HEK293 (cell line): Measurements from ENCODE around the gene PROCA1.
A peak's percentile ranks its signal among the peaks of the same experiment; 100 is the strongest.

Experiments used
- CTCF ChIA-PET: fragments of 350-600 bp; formaldehyde crosslinking; extraction: SDS; loops from one replicate; lab custom pipeline; 2021; ENCODE audit warnings: antibody characterized with exemption; lab: Yijun Ruan, JAX
- POLR2A ChIA-PET: fragments of 300-600 bp; formaldehyde crosslinking; extraction: SDS; loops from one replicate; lab custom pipeline; 2020; ENCODE audit warnings: antibody characterized with exemption, inconsistent platforms; lab: Yijun Ruan, JAX
- H3K27ac ChIP-seq: fragments of 200-500 bp; sonication (Bioruptor generic); 2 replicates; pipeline ENCODE4 v1.5.1; 2014; ENCODE audit warnings: low read depth, low read length, control low read depth, inconsistent platforms; ENCODE audit errors: extremely low read depth
- H3K36me3 ChIP-seq, 2 experiments: fragments of 200-500 bp in 1 of 2; sonication (Bioruptor generic) in 1 of 2; 1 replicate in 1 of 2; 2 replicates in 1 of 2; pipeline ENCODE4 v1.5.1; 2014 to 2017; ENCODE audit warnings: inconsistent platforms in 2 of 2, low read length in 2 of 2; ENCODE audit not compliant: control insufficient read depth in 2 of 2, insufficient read depth in 1 of 2
- H3K4me1 ChIP-seq: fragments of 200-500 bp; sonication (Bioruptor generic); 2 replicates; pipeline ENCODE4 v1.5.1; 2014; ENCODE audit warnings: mild to moderate bottlenecking, low read length, inconsistent platforms; ENCODE audit not compliant: control insufficient read depth, insufficient read depth
- H3K4me3 ChIP-seq: 2 replicates; pipeline ENCODE4 v1.5.1; 2011; ENCODE audit warnings: low read depth, mild to moderate bottlenecking, control low read depth, low read length, moderate library complexity
- H3K9me3 ChIP-seq: fragments of 200-500 bp; sonication (Bioruptor generic); 2 replicates; pipeline ENCODE4 v1.5.1; 2014; ENCODE audit warnings: low read depth, low read length, inconsistent platforms; ENCODE audit not compliant: control insufficient read depth, insufficient read depth
- GLIS2 ChIP-seq: fragments of 450-650 bp; formaldehyde crosslinking; IDR thresholded peaks from 2 replicates; pipeline ENCODE4 v1.5.1; 2016; ENCODE audit warnings: missing biosample characterization, missing genetic modification characterization
- KLF8 ChIP-seq: fragments of 450-650 bp; formaldehyde crosslinking; IDR thresholded peaks from 2 replicates; pipeline ENCODE4 v1.5.1; 2016; ENCODE audit warnings: missing biosample characterization, missing genetic modification characterization
- ZBTB1 ChIP-seq: fragments of 450-650 bp; formaldehyde crosslinking; IDR thresholded peaks from 2 replicates; pipeline ENCODE4 v1.5.1; 2016; ENCODE audit warnings: missing biosample characterization, missing genetic modification characterization
- ZFHX2 ChIP-seq: fragments of 450-650 bp; formaldehyde crosslinking; conservative IDR thresholded peaks from 2 replicates; pipeline ENCODE4 v1.5.1; 2016; ENCODE audit warnings: missing biosample characterization, missing genetic modification characterization
- ZFP69B ChIP-seq: fragments of 450-650 bp; formaldehyde crosslinking; IDR thresholded peaks from 2 replicates; pipeline ENCODE4 v1.5.1; 2016; ENCODE audit warnings: missing biosample characterization, missing genetic modification characterization
- ZNF341 ChIP-seq: fragments of 450-650 bp; formaldehyde crosslinking; IDR thresholded peaks from 2 replicates; pipeline ENCODE4; 2016; ENCODE audit warnings: low read depth, missing biosample characterization, missing genetic modification characterization
- ZNF366 ChIP-seq: fragments of 450-650 bp; formaldehyde crosslinking; conservative IDR thresholded peaks from 2 replicates; pipeline ENCODE4 v1.5.1; 2016; ENCODE audit warnings: missing biosample characterization, missing genetic modification characterization
- ZNF37A ChIP-seq: fragments of 450-650 bp; IDR thresholded peaks from 2 replicates; pipeline ENCODE4 v1.5.1; 2018; ENCODE audit warnings: missing biosample characterization, missing genetic modification characterization
- ZNF660 ChIP-seq: fragments of 450-650 bp; IDR thresholded peaks from 2 replicates; pipeline ENCODE4 v1.5.1; 2018; ENCODE audit warnings: missing biosample characterization, mild to moderate bottlenecking, missing genetic modification characterization
- ZNF747 ChIP-seq: fragments of 450-650 bp; formaldehyde crosslinking; IDR thresholded peaks from 2 replicates; pipeline ENCODE4 v1.5.1; 2016; ENCODE audit warnings: missing biosample characterization, missing genetic modification characterization
- TF ChIP-seq, protein P1 (sequence below): fragments of 450-650 bp; formaldehyde crosslinking; conservative IDR thresholded peaks from 2 replicates; pipeline ENCODE4 v1.5.1; 2016; ENCODE audit warnings: low read depth, missing biosample characterization, missing genetic modification characterization
- TF ChIP-seq, protein P2 (sequence below): fragments of 450-650 bp; formaldehyde crosslinking; optimal IDR thresholded peaks from 2 replicates; pipeline ENCODE3; 2016; ENCODE audit warnings: missing biosample characterization, mild to moderate bottlenecking, missing genetic modification characterization
- TF ChIP-seq, protein P3 (sequence below): fragments of 450-650 bp; formaldehyde crosslinking; IDR thresholded peaks from 2 replicates; pipeline ENCODE4 v1.5.1; 2017; ENCODE audit warnings: missing biosample characterization, missing genetic modification characterization
- TF ChIP-seq, protein P4 (sequence below): fragments of 450-650 bp; formaldehyde crosslinking; IDR thresholded peaks from 2 replicates; pipeline ENCODE4 v1.5.1; 2016; ENCODE audit warnings: missing biosample characterization, missing genetic modification characterization, borderline replicate concordance
- TF ChIP-seq, protein P5 (sequence below): fragments of 450-650 bp; formaldehyde crosslinking; conservative IDR thresholded peaks from 2 replicates; pipeline ENCODE4 v1.5.1; 2016; ENCODE audit warnings: low read depth, missing biosample characterization, missing genetic modification characterization

Gene PROCA1

DNA sequence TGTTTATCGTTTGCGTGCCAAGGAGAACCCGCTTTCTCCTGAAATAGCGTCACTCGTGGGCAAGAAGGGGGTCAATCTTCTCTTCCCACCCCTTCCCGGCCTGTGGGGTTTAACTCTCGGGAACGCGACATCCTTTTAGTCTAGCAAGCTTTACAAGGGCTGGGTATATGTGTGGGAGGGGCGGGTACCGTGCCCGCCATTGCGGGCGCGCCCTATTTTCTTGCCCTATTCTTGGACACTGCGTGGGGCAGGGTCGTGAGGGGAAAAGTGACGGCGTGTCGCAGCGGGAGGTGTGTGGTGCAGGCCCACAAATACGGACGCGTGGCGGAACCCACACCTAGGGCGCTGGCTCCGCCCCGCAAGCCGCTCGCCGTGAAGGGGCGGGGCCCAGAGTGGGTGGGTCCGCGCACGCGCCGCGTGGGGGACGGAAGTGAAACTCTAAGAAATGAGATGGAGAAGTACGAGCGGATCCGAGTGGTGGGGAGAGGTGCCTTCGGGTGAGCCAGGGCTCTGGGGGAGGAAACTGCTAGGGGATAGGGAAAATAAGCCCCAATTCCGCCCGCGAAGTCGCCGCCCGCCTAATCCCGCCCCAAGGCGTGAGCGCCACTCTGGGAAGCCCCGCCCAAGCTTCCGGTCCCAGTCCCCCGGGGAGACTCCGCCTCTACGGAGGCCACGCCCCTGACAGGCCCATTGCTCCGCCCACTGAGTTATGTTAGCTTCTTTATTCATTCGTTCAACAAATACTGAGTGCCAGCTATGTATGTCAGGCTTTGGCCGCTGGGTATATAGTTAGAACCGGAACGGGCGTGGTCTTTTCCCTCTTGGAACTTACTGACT lies 16.9 kb upstream of the PROCA1 start, which contains the start of gene NEK8 (continued):
- TF ChIP-seq, protein P1, sequence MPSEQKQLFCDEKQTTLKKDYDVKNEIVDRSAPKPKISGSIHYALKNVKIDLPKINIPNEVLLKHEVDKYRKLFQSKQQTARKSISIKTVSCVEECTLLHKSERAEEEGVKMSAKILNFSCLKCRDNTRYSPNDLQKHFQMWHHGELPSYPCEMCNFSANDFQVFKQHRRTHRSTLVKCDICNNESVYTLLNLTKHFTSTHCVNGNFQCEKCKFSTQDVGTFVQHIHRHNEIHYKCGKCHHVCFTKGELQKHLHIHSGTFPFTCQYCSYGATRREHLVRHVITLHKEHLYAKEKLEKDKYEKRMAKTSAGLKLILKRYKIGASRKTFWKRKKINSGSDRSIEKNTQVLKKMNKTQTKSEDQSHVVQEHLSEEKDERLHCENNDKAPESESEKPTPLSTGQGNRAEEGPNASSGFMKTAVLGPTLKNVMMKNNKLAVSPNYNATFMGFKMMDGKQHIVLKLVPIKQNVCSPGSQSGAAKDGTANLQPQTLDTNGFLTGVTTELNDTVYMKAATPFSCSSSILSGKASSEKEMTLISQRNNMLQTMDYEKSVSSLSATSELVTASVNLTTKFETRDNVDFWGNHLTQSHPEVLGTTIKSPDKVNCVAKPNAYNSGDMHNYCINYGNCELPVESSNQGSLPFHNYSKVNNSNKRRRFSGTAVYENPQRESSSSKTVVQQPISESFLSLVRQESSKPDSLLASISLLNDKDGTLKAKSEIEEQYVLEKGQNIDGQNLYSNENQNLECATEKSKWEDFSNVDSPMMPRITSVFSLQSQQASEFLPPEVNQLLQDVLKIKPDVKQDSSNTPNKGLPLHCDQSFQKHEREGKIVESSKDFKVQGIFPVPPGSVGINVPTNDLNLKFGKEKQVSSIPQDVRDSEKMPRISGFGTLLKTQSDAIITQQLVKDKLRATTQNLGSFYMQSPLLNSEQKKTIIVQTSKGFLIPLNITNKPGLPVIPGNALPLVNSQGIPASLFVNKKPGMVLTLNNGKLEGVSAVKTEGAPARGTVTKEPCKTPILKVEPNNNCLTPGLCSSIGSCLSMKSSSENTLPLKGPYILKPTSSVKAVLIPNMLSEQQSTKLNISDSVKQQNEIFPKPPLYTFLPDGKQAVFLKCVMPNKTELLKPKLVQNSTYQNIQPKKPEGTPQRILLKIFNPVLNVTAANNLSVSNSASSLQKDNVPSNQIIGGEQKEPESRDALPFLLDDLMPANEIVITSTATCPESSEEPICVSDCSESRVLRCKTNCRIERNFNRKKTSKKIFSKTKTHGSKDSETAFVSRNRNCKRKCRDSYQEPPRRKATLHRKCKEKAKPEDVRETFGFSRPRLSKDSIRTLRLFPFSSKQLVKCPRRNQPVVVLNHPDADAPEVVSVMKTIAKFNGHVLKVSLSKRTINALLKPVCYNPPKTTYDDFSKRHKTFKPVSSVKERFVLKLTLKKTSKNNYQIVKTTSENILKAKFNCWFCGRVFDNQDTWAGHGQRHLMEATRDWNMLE (tag by site-specific recombination): no peak

DNA sequence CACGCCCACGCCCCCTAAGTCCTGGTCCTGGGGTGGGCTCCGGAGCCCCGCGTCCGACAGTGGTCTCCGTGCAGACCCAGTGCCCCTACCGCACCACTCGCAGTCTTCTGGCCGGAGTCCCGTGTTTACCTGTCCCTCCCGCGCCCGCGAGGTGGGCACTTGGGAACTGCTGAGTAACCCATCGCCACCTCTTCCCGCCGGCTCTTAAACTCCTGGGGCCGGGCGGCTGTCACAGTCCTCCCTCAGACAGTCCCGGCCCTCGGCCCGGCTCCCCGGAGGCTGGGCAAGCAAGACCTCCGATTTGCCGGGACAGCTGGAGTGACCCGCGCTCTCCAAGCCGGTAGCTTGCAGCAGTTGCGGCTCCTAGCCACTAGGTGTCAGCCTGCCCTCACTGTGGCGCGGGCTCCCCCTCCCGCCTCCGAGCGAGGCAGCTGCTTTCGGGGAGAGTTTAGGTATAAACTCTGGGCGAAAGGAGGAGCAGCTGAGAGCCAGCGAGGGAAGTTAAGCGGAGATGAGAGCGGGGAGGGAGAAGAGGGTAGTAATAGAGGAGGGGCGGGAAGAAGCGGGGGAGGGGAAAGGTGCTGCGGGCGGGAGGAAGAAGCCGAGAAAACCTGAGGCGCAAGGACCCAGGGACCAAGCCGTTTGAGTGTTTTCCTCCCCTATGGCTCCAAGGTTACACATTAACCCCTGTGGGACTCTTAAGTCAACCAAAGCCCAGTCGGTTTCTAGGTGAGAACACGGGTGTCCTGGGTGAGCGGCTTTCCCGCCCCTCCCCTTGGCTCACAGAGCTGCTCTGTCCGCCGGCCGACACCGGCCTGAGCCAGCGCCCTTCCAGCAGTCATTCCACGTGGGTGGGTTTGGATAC lies 15.2 kb upstream of the PROCA1 start:
- ChIA-PET CTCF (interaction anchor here (0.5 to 13.6 kb wide), 56 partner anchors 8 to 1027 kb away, joined by 3 to 445 read pairs (median 6); partner anchors contain the start of genes BLTP2, DHRS13, FLOT2 and PHF12), POLR2A (interaction anchor here (0.6 to 6.7 kb wide), 36 partner anchors 7 to 834 kb away, joined by 3 to 448 read pairs (median 7); partner anchors contain the start of genes BLTP2, DHRS13, FAM222B and FLOT2)
- Histone ChIP-seq H3K27ac (peak overlapping the region; percentile 81), H3K9me3 (no peaks in the 10 kb centered on the region), H3K36me3 (peaks cover 14 to 34% of the 10 kb centered on the region in 2 experiments), H3K4me1 (peaks cover 9% of the 10 kb centered on the region; the same call in 1 of the 2 replicates), H3K4me3 (peak overlapping the region; percentile 55)
- TF ChIP-seq ZFP69B: no peak
- TF ChIP-seq ZNF747 (tag by site-specific recombination): no peak
- peak; percentile 87 for TF ChIP-seq ZNF660 (tag by site-specific recombination)
- peak; percentile 92 for TF ChIP-seq GLIS2 (tag by site-specific recombination)
- TF ChIP-seq ZNF341: peak; percentile 93
- peak; percentile 97 for TF ChIP-seq KLF8 (tag by site-specific recombination)
- 0 out of 2 replicates have a peak, but pooled peaks have one; percentile 36 for TF ChIP-seq ZBTB1 (tag by site-specific recombination)
- TF ChIP-seq, protein P2, sequence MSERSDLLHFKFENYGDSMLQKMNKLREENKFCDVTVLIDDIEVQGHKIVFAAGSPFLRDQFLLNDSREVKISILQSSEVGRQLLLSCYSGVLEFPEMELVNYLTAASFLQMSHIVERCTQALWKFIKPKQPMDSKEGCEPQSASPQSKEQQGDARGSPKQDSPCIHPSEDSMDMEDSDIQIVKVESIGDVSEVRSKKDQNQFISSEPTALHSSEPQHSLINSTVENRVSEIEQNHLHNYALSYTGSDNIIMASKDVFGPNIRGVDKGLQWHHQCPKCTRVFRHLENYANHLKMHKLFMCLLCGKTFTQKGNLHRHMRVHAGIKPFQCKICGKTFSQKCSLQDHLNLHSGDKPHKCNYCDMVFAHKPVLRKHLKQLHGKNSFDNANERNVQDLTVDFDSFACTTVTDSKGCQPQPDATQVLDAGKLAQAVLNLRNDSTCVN (tag by site-specific recombination): peak; percentile 41
- no peak for TF ChIP-seq ZNF37A (tag by site-specific recombination)
- TF ChIP-seq, protein P3, sequence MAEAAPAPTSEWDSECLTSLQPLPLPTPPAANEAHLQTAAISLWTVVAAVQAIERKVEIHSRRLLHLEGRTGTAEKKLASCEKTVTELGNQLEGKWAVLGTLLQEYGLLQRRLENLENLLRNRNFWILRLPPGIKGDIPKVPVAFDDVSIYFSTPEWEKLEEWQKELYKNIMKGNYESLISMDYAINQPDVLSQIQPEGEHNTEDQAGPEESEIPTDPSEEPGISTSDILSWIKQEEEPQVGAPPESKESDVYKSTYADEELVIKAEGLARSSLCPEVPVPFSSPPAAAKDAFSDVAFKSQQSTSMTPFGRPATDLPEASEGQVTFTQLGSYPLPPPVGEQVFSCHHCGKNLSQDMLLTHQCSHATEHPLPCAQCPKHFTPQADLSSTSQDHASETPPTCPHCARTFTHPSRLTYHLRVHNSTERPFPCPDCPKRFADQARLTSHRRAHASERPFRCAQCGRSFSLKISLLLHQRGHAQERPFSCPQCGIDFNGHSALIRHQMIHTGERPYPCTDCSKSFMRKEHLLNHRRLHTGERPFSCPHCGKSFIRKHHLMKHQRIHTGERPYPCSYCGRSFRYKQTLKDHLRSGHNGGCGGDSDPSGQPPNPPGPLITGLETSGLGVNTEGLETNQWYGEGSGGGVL (tag by site-specific recombination): peak; percentile 97
- peak; percentile 90 for TF ChIP-seq ZFHX2 (tag by site-specific recombination)
- TF ChIP-seq, protein P4, sequence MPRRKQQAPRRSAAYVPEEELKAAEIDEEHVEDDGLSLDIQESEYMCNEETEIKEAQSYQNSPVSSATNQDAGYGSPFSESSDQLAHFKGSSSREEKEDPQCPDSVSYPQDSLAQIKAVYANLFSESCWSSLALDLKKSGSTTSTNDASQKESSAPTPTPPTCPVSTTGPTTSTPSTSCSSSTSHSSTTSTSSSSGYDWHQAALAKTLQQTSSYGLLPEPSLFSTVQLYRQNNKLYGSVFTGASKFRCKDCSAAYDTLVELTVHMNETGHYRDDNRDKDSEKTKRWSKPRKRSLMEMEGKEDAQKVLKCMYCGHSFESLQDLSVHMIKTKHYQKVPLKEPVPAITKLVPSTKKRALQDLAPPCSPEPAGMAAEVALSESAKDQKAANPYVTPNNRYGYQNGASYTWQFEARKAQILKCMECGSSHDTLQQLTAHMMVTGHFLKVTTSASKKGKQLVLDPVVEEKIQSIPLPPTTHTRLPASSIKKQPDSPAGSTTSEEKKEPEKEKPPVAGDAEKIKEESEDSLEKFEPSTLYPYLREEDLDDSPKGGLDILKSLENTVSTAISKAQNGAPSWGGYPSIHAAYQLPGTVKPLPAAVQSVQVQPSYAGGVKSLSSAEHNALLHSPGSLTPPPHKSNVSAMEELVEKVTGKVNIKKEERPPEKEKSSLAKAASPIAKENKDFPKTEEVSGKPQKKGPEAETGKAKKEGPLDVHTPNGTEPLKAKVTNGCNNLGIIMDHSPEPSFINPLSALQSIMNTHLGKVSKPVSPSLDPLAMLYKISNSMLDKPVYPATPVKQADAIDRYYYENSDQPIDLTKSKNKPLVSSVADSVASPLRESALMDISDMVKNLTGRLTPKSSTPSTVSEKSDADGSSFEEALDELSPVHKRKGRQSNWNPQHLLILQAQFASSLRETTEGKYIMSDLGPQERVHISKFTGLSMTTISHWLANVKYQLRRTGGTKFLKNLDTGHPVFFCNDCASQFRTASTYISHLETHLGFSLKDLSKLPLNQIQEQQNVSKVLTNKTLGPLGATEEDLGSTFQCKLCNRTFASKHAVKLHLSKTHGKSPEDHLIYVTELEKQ (tag by site-specific recombination): no peak; the same call in 1 of the 2 replicates
- TF ChIP-seq ZNF366 (tag by site-specific recombination): peak; percentile 90
- TF ChIP-seq, protein P5, sequence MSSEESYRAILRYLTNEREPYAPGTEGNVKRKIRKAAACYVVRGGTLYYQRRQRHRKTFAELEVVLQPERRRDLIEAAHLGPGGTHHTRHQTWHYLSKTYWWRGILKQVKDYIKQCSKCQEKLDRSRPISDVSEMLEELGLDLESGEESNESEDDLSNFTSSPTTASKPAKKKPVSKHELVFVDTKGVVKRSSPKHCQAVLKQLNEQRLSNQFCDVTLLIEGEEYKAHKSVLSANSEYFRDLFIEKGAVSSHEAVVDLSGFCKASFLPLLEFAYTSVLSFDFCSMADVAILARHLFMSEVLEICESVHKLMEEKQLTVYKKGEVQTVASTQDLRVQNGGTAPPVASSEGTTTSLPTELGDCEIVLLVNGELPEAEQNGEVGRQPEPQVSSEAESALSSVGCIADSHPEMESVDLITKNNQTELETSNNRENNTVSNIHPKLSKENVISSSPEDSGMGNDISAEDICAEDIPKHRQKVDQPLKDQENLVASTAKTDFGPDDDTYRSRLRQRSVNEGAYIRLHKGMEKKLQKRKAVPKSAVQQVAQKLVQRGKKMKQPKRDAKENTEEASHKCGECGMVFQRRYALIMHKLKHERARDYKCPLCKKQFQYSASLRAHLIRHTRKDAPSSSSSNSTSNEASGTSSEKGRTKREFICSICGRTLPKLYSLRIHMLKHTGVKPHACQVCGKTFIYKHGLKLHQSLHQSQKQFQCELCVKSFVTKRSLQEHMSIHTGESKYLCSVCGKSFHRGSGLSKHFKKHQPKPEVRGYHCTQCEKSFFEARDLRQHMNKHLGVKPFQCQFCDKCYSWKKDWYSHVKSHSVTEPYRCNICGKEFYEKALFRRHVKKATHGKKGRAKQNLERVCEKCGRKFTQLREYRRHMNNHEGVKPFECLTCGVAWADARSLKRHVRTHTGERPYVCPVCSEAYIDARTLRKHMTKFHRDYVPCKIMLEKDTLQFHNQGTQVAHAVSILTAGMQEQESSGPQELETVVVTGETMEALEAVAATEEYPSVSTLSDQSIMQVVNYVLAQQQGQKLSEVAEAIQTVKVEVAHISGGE: peak; percentile 48; the same call in 1 of the 2 replicates
